ENCODE data around the gene L1CAM. TPM values are rescaled to one million over a fixed set of nuclear protein-coding genes. Genes with fewer than 3 reads are reported as not detected.

L1CAM gene
- total and polyA plus RNA-seq, 2 of the 8 experiments (the other 6 are each of a cell fraction or from before 2014, with no cell fraction given) = 11.0 to 43.0 TPM

DNA sequence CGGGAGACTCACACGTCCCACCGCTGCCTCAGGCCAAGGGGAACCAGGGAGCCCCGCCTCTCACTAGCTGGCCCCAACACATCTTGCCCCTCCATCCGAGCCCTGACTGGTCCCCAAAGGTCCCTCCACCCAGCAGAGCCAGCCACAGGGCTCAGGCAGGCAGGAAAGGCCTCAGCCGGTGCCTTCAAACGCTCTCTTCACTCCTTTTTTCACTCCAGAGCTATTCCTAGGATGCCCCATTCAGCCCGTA, 41.6 kb upstream of the L1CAM start (continued):
- TF ChIP-seq CTCF (IDR thresholded peaks at IDR 0.05; ENCODE audit: control extremely low read depth in 1 of 3, insufficient read depth in 1 of 3, low read depth in 1 of 3, low read length in 3 of 3) (no peak), SP2 (IDR thresholded peaks at IDR 0.05; ENCODE audit: low read length) (no peak), TBP (IDR thresholded peaks at IDR 0.05; ENCODE audit: low read depth, low read length) (no peak), YY1 (IDR thresholded peaks at IDR 0.05; ENCODE audit: low read depth, low read length) (no peak), CHD7 (IDR thresholded peaks at IDR 0.05; ENCODE audit: insufficient replicate concordance, low read length) (no peak), TCF12 (IDR thresholded peaks at IDR 0.05; ENCODE audit: low read depth, low read length) (no peak), MAFK (IDR thresholded peaks at IDR 0.05; ENCODE audit: low read depth, low read length) (no peak), CHD1 (IDR thresholded peaks at IDR 0.05; ENCODE audit: low read depth, low read length) (no peak), RXRA (IDR thresholded peaks at IDR 0.05; ENCODE audit: insufficient read depth, low read depth, low read length) (no peak), SRF (IDR thresholded peaks at IDR 0.05; ENCODE audit: low read depth, low read length) (no peak)
